ENCODE data around the gene DEGS1.

DEGS1 gene

GRCh38 chr1:224182866-224183590 lies at the start of gene DEGS1:
Gene DEGS1 (plus strand): TSS chr1:224183240. CDS start chr1:224183337, 97 bp downstream.
- DNase-seq: peak; percentile 90

- DNase-seq: no peak
Observed at GRCh38 chr1:224133741-224134299, 49.2 kb upstream of the DEGS1 start.

DNA sequence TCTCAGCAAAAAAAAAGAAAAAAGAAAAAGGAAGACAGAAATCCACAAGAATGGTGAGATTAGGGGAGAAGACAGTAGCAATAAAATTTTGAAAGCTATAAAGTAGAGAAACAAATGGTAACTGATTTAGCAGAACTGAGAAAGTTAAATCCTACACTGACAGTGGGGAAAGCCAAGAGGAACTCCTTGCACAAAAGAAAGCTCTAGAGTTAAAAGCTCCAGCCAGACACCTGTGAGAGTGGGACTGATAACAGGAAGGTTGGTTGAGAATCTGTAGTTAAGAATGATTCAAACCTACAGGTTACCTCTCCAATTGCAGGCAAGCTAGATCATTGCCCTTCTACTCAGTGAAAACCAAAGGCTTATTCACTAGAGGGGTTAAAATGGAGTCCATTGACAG lies 45.5 kb upstream of the DEGS1 start:
- no peak for DNase-seq

DNA sequence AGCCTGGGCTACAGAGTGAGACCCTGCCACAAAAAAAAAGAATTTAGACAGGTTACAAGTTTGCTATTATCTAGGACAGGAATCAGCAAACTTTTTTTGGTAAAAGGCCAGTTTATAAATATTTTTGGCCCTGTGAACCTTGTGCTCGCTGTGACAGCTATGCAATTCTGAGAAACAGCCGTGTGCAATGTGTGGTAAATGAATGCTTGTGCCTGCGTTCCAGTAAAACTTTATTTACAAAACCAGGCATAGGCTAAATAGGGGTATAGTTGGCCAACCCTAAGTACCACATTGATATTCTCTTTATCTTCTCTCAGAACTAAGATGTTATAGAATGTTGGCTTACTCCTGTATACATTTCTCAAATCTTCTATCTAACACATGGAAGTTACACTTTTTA lies 44.8 kb upstream of the DEGS1 start:
- DNase-seq: no peak

DNA sequence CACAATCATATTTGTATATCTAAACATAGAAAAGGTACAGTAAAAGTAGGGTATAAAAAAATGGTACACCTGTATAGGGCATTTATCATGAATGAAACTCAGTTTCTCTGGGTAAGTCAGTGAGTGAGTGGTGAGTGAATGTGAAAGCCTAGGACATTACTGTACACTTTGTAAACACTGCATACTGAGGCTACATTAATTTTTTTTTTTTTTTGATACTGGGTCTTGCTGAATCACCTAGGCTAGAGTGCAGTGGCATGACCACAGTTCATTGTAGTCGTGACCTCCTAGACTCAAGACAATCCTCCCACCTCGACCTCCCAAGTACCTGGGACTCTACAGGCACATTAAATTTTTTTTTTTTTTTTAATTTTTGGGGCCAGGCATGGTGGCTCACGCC lies 41.3 kb upstream of the DEGS1 start:
- DNase-seq: no peak

DNA sequence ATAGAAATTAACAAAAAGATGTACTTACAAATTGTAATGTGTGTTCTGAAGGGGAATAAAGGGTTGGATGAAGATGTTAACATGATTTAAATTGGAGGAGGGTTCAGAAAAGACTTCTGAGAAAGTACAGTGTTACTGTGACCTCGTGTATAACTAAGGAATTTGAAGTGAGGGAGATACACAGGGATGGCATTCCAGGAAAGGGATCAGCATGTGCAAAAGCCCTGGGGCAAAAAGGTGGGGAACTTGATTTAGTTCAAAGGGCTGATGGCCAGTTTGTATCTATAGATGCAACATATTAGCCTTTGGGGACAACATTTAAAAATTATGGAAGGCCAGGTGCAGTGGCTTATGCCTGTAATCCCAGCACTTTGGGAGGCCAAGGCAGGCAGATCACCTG lies 33.3 kb upstream of the DEGS1 start:
- no peak for DNase-seq

DNA sequence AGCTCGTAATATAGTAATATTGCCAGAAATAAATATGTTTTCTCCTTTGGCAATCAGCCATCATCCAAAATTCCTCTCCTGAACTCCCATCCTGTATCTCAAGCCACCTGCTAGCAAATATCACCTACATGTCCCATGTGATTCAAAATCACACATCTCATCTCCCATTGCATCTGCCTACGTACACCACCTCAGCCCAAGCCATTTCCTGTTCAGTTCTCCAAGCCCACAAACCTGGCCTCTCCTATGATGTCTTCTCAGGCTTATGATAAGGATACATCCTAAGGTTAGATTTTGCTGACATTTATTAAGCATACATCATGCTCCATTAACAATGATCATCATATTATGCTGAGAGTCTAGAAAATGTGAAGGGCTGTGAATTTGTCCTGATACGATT lies 31.9 kb upstream of the DEGS1 start:
- DNase-seq: no peak

DNA sequence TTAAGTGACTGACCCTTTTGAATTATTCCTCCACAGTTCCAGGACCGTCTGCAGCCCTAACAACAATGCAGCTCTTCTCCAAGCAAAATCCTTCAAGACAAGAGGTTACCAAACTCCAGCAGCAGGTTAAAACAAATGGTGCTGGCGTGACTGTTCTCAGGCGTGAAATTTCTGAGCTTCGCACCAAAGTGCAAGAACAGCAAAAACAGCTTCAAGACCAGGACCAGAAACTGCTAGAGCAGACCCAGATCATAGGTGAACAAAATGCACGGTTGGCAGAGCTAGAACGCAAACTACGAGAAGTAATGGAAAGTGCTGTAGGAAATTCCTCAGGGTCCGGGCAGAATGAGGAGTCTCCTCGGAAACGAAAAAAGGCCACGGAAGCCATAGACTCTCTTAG lies 25.7 kb upstream of the DEGS1 start:
- DNase-seq: no peak

- DNase-seq: no peak
Observed at GRCh38 chr1:224159541-224159940, 23.5 kb upstream of the DEGS1 start.

- DNase-seq: no peak
Observed at GRCh38 chr1:224160171-224160682, 22.8 kb upstream of the DEGS1 start.

- no peak for DNase-seq
Observed at GRCh38 chr1:224162768-224163167, 20.3 kb upstream of the DEGS1 start.

- DNase-seq: no peak
Observed at GRCh38 chr1:224163311-224163710, 19.7 kb upstream of the DEGS1 start.

DNA sequence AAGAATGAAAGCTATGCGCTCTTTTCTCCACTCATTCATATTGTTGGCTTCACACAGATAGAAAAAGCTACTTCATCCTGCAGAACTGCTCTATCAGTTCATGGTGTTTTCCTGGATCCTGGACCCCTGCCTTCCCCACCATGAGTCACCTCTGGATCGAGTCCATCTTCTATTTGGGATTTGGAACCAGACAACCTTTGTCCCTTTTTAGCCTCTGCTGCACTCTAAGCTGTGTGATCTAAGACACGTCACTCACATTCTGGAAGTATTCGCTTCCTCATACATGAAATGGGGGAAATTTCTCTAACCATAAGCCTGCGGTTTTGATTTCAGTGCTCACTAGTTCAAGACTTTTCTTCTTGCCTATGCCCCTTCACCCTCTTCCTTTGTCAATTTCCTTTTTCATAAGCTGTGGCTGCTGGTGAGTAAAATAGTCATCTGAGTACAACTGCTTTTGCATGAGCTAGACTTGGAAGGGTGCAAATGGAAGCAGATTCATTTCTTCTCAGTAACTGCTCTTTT lies 14.1 kb upstream of the DEGS1 start:
- DNase-seq: no peak

DNA sequence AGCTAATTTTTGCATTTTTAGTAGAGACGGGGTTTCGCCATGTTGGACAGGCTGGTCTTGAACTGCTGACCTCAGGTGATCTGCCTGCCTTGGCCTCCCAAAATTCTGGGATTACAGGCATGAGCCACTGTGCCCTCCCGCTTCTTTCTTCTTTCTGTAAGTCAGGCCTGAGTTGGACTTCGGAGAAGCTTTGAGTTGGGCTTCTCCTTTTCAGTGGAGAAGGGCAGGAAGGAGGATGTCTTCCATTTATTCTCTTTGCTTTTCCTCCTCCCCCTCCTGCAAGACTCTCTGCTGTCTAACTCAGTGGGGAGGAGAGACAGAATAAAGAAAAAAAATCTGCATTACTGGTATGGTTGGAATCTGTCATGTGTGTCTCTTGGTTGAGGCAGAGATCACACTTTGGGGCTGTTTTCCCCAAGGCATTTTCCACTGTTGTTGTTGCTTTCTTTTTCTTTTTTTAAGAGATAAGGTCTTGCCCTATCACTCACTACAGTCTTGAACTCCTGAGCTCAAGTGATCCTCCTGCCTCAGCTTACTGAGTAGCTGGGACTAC lies 13.2 kb upstream of the DEGS1 start:
- no peak for DNase-seq

GRCh38 chr1:224170343-224170742 lies 12.7 kb upstream of the DEGS1 start:
- no peak for DNase-seq

GRCh38 chr1:224170748-224171478 lies 12.1 kb upstream of the DEGS1 start:
- no peak for DNase-seq

GRCh38 chr1:224172229-224172628 lies 10.8 kb upstream of the DEGS1 start:
- DNase-seq: no peak

- no peak for DNase-seq
Observed at GRCh38 chr1:224173523-224173922, 9.5 kb upstream of the DEGS1 start.

- no peak for DNase-seq
Observed at GRCh38 chr1:224175617-224176016, 7.4 kb upstream of the DEGS1 start.

DNA sequence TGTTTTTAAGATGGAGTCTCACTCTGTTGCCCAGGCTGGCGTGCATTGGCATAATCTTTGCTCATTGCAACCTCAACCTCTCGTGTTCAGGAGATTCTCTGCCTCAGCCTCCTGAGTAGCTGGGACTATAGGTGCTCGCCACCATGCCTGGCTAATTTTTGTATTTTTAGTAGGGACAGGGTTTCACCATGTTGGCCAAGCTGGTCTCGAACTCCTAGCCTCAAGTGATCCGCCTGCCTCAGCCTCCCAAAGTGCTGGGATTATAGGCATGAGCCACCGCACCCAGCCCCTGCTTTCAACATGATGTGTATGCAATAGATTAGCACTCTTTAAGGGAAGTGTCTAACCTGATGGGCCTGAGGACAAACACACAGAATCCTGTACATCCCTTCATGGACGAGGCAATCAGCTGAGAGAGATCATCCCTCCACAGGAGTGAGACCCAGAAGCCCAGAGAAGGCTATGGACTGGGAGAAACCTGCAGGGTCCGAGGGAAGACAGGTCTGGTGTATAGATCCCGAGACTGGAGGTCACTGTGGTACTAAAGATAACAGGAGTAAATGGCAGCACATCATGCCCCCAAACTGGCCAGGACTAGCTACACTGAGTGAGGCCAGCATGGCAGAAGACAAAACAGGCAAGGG lies 5.6 kb upstream of the DEGS1 start:
- DNase-seq: no peak

- DNase-seq: no peak
Observed at GRCh38 chr1:224178894-224179293, 4.1 kb upstream of the DEGS1 start.

- no peak for DNase-seq
Observed at GRCh38 chr1:224180783-224181452, 2.1 kb upstream of the DEGS1 start.

- DNase-seq: no peak
Observed at GRCh38 chr1:224181453-224181810, 1.6 kb upstream of the DEGS1 start.
